ENCODE results near the gene KIF16B. TPM values are rescaled to one million over a fixed set of nuclear protein-coding genes. Genes with fewer than 3 reads are reported as not detected.

Gene KIF16B
- total RNA-seq, 1 experiment from 2014 or later: 7.0 TPM

DNA sequence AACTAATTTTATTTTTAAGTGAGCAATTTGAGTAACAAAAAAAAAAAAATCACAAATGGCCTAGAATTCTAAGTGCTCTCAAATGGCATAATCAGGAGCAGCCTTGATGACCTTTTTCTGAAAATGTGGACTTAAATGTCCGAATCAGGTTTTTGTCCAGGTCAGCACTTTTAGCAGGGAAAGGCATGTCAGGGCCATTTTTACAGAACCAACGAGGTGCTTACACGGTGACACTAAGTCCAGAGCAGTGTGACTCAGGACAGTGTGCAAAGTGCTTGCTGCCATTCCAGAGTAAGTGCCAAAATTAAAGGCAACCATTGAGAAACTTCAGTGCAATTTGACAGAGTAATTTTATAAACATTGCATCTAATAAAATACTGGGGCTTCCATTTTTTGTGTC lies 127.8 kb downstream of the KIF16B start:
- H3K27ac ChIP-seq (ENCODE audit: low read depth, low read length): no peak overlapping the region
- BruUV-seq (replicated peaks): no TSS peak
- H4K20me1 ChIP-seq (ENCODE audit: insufficient read depth): no peaks in the 10 kb centered on the region
- H3K36me3 ChIP-seq (ENCODE audit: control insufficient read depth in 1 of 2, insufficient read depth in 2 of 2, low read length in 2 of 2): no peaks in the 10 kb centered on the region
- no peaks in the 10 kb centered on the region for H3K79me2 ChIP-seq (ENCODE audit: insufficient read depth, low read length)
- intact Hi-C loops (cut with micrococcal nuclease): no loop called here
- DNase-seq (ENCODE audit: low read depth, low spot score): no peak
- no peaks in the 10 kb centered on the region for H3K27me3 ChIP-seq (ENCODE audit: insufficient read depth, low read length)
- H3K4me3 ChIP-seq (replicated peaks in 1 of 2; ENCODE audit: low read depth in 1 of 2, low read length in 2 of 2): no peak overlapping the region
- no peak overlapping the region for H2AFZ ChIP-seq (ENCODE audit: low read depth, low read length, poor library complexity, severe bottlenecking)
- ATAC-seq: no peak
- H3K9me3 ChIP-seq (ENCODE audit: control insufficient read depth in 1 of 2, insufficient read depth in 1 of 2, low read depth in 1 of 2, low read length in 2 of 2): no peaks in the 10 kb centered on the region
- ChIA-PET RAD21 (ENCODE audit: low non-redundant PET in 1 of 2, low total read pairs in 2 of 2, uncharacterized antibody in 2 of 2, unreplicated experiment in 2 of 2) (no interaction called here), CTCF (no interaction called here), POLR2A (no interaction called here)
- no peak for TF ChIP-seq EGR1 (IDR thresholded peaks at IDR 0.05; ENCODE audit: low read depth)
- no peak for TF ChIP-seq TCF7L2 (IDR thresholded peaks at IDR 0.05; ENCODE audit: borderline replicate concordance, extremely low read depth, insufficient read depth, insufficient read length)
- TF ChIP-seq ZFX (IDR thresholded peaks at IDR 0.05): no peak
- no peak for TF ChIP-seq SIN3A (IDR thresholded peaks at IDR 0.05; ENCODE audit: low read depth)
- no peak for TF ChIP-seq CEBPB (IDR thresholded peaks at IDR 0.05; ENCODE audit: low read depth)
- no peak for TF ChIP-seq EZH2 (IDR thresholded peaks at IDR 0.05)
- TF ChIP-seq ELF1 (IDR thresholded peaks at IDR 0.05; ENCODE audit: borderline replicate concordance, low read depth): no peak
- no peak for TF ChIP-seq CBX3 (IDR thresholded peaks at IDR 0.05; ENCODE audit: low read depth)
- TF ChIP-seq, protein P1, sequence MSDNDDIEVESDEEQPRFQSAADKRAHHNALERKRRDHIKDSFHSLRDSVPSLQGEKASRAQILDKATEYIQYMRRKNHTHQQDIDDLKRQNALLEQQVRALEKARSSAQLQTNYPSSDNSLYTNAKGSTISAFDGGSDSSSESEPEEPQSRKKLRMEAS (IDR thresholded peaks at IDR 0.05): no peak
- TF ChIP-seq, protein P2, sequence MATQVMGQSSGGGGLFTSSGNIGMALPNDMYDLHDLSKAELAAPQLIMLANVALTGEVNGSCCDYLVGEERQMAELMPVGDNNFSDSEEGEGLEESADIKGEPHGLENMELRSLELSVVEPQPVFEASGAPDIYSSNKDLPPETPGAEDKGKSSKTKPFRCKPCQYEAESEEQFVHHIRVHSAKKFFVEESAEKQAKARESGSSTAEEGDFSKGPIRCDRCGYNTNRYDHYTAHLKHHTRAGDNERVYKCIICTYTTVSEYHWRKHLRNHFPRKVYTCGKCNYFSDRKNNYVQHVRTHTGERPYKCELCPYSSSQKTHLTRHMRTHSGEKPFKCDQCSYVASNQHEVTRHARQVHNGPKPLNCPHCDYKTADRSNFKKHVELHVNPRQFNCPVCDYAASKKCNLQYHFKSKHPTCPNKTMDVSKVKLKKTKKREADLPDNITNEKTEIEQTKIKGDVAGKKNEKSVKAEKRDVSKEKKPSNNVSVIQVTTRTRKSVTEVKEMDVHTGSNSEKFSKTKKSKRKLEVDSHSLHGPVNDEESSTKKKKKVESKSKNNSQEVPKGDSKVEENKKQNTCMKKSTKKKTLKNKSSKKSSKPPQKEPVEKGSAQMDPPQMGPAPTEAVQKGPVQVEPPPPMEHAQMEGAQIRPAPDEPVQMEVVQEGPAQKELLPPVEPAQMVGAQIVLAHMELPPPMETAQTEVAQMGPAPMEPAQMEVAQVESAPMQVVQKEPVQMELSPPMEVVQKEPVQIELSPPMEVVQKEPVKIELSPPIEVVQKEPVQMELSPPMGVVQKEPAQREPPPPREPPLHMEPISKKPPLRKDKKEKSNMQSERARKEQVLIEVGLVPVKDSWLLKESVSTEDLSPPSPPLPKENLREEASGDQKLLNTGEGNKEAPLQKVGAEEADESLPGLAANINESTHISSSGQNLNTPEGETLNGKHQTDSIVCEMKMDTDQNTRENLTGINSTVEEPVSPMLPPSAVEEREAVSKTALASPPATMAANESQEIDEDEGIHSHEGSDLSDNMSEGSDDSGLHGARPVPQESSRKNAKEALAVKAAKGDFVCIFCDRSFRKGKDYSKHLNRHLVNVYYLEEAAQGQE (IDR thresholded peaks at IDR 0.05; ENCODE audit: low read depth): no peak
- no peak for TF ChIP-seq FOSL1 (IDR thresholded peaks at IDR 0.05; ENCODE audit: low read depth)
- TF ChIP-seq, protein P3, sequence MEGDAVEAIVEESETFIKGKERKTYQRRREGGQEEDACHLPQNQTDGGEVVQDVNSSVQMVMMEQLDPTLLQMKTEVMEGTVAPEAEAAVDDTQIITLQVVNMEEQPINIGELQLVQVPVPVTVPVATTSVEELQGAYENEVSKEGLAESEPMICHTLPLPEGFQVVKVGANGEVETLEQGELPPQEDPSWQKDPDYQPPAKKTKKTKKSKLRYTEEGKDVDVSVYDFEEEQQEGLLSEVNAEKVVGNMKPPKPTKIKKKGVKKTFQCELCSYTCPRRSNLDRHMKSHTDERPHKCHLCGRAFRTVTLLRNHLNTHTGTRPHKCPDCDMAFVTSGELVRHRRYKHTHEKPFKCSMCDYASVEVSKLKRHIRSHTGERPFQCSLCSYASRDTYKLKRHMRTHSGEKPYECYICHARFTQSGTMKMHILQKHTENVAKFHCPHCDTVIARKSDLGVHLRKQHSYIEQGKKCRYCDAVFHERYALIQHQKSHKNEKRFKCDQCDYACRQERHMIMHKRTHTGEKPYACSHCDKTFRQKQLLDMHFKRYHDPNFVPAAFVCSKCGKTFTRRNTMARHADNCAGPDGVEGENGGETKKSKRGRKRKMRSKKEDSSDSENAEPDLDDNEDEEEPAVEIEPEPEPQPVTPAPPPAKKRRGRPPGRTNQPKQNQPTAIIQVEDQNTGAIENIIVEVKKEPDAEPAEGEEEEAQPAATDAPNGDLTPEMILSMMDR (IDR thresholded peaks at IDR 0.05 in 2 of 3, conservative IDR thresholded peaks at IDR 0.05 in 1 of 3; ENCODE audit: borderline replicate concordance in 1 of 3, insufficient read depth in 1 of 3, low read depth in 2 of 3, low read length in 2 of 3): no peak
- no peak overlapping the region for H3K9ac ChIP-seq (ENCODE audit: low read length)
- H3K4me2 ChIP-seq (ENCODE audit: low read length): no peak overlapping the region
- H3K4me1 ChIP-seq (ENCODE audit: control insufficient read depth in 1 of 2, insufficient read depth in 2 of 2, low read length in 2 of 2): no peaks in the 10 kb centered on the region
- no peaks in the 10 kb centered on the region for H3K9me2 ChIP-seq (ENCODE audit: insufficient read depth)
